CD4-positive, CD25-positive, alpha-beta regulatory T cell (primary cell): Measurements from ENCODE around the gene INCA1. TPM values are rescaled to one million over a fixed set of nuclear protein-coding genes. Genes with fewer than 3 reads are reported as not detected.
A peak's percentile ranks its signal among the peaks of the same experiment; 100 is the strongest.

Experiments used
- ATAC-seq, 2 donors: fragments of 150-1000 bp; cut with Tn5 transposase; one replicate each; pipeline ENCODE4 v1.10.0; 2021; ENCODE audit warnings: low read depth in 2 of 2, moderate number of reproducible peaks in 2 of 2, moderate library complexity in 1 of 2
- DNase-seq, 3 donors: peaks; one replicate each; pipeline versions ENCODE4 v3.0.0 to v3.0.0-alpha.2; 2012 to 2022; ENCODE audit warnings: mixed read lengths in 1 of 3
- H3K27ac ChIP-seq: one replicate; pipeline ENCODE4 v1.7.0; 2013; ENCODE audit warnings: mild to moderate bottlenecking, low read length; ENCODE audit not compliant: insufficient read depth, poor library complexity, severe bottlenecking
- H3K27me3 ChIP-seq: one replicate; pipeline ENCODE4 v1.7.0; 2013; ENCODE audit warnings: low read length; ENCODE audit not compliant: control insufficient read depth, insufficient read depth
- H3K36me3 ChIP-seq: one replicate; pipeline ENCODE4 v1.7.0; 2013; ENCODE audit warnings: mild to moderate bottlenecking, low read length, moderate library complexity; ENCODE audit not compliant: control insufficient read depth, insufficient read depth
- H3K4me1 ChIP-seq: 2 replicates; pipeline ENCODE4 v1.7.0; 2013; ENCODE audit warnings: mild to moderate bottlenecking, low read length; ENCODE audit not compliant: insufficient read depth, control insufficient read depth, poor library complexity, severe bottlenecking
- H3K4me3 ChIP-seq: one replicate; pipeline ENCODE4 v1.7.0; 2013; ENCODE audit warnings: low read depth, mild to moderate bottlenecking, low read length, moderate library complexity
- H3K9me3 ChIP-seq, 2 experiments: 1 replicate in 1 of 2; 2 replicates in 1 of 2; pipeline ENCODE4 v1.7.0; 2013; ENCODE audit warnings: low read length in 2 of 2, mild to moderate bottlenecking in 1 of 2, moderate library complexity in 1 of 2; ENCODE audit not compliant: control insufficient read depth in 2 of 2
- H3K27ac Mint-ChIP-seq, 3 donors: one replicate each; pipeline ENCODE4 v1.8.0; 2020 to 2022; ENCODE audit warnings: mild to moderate bottlenecking in 3 of 3, mixed read lengths in 3 of 3, moderate library complexity in 2 of 3
- H3K27me3 Mint-ChIP-seq: one replicate; pipeline ENCODE4 v1.8.0; 2022; ENCODE audit warnings: mild to moderate bottlenecking, mixed read lengths
- H3K36me3 Mint-ChIP-seq: one replicate; pipeline ENCODE4 v1.8.0; 2020; ENCODE audit warnings: mixed read lengths
- H3K4me1 Mint-ChIP-seq, 4 donors: one replicate each; pipeline ENCODE4 v1.8.0; 2020 to 2022; ENCODE audit warnings: mixed read lengths in 4 of 4, mild to moderate bottlenecking in 1 of 4
- H3K4me3 Mint-ChIP-seq, 4 donors: one replicate each; pipeline ENCODE4 v1.8.0; 2020 to 2022; ENCODE audit warnings: mild to moderate bottlenecking in 4 of 4, mixed read lengths in 4 of 4, moderate library complexity in 3 of 4
- H3K9me3 Mint-ChIP-seq, 7 donors: one replicate each; pipeline ENCODE4 v1.8.0; 2020 to 2022; ENCODE audit warnings: mixed read lengths in 7 of 7, mild to moderate bottlenecking in 3 of 7, moderate library complexity in 2 of 7
- polyA plus RNA-seq, 4 donors: library from polyadenylated mRNA; unstranded; fragments of 300-500 nt; fragmentation: Illumina TruSeq; gene quantifications; one replicate each; pipeline ENCODE4 v1.2.3, GENCODE V29; 2021
- total RNA-seq: library from RNA; stranded (reverse); gene quantifications from one replicate; pipeline ENCODE4 v1.2.3, GENCODE V29; 2022

INCA1 gene
- total and polyA plus RNA-seq, 5 donors from 2014 or later, result 0.99 TPM; not detected in 4

- ATAC-seq (no peak), DNase-seq (no peak)
- no peaks in the 10 kb centered on the region for H3K27me3 ChIP-seq
- Mint-ChIP-seq H3K4me1 (peaks cover 6 to 27% (median 22%) of the 10 kb centered on the region in 4 donors), H3K36me3 (peaks cover 29% of the 10 kb centered on the region), H3K9me3 (no peaks in the 10 kb centered on the region), H3K27ac (peak overlapping the region in 1 of 3 donors; percentile 96), H3K27me3 (no peaks in the 10 kb centered on the region), H3K4me3 (no peak overlapping the region)
- no peaks in the 10 kb centered on the region for H3K9me3 ChIP-seq
- H3K36me3 ChIP-seq, result peaks cover 20% of the 10 kb centered on the region
- H3K27ac ChIP-seq, result peak overlapping the region; percentile 88
- peaks cover 31% of the 10 kb centered on the region for H3K4me1 ChIP-seq
- H3K4me3 ChIP-seq, result peak overlapping the region; percentile 69
Observed at GRCh38 chr17:4968486-4969046, 28.8 kb downstream of the INCA1 start.

- Histone ChIP-seq H3K9me3 (no peaks in the 10 kb centered on the region), H3K27me3 (no peaks in the 10 kb centered on the region), H3K36me3 (peaks cover 12% of the 10 kb centered on the region), H3K27ac (peak within 1 kb of the TSS; percentile 88), H3K4me3 (peak within 1 kb of the TSS; percentile 90), H3K4me1 (peaks cover 31% of the 10 kb centered on the region)
- no peaks in the 10 kb centered on the region for H3K27me3 Mint-ChIP-seq
- ATAC-seq (peak; percentile 62 to 64), DNase-seq (peak; percentile 87 to 99 (median 97))
- peak within 1 kb of the TSS in 2 of 3 donors; percentile 43 to 53 for H3K27ac Mint-ChIP-seq
- H3K4me1 Mint-ChIP-seq, result peaks cover 6 to 27% (median 23%) of the 10 kb centered on the region in 4 donors
- H3K9me3 Mint-ChIP-seq, result no peaks in the 10 kb centered on the region
- no peak within 1 kb of the TSS for H3K4me3 Mint-ChIP-seq
- H3K36me3 Mint-ChIP-seq, result peaks cover 28% of the 10 kb centered on the region
Observed at GRCh38 chr17:4967539-4968485, 29.5 kb downstream of the INCA1 start, which contains the start of gene SPAG7. SPAG7 (minus strand) TSS chr17:4967817; CDS start chr17:4967804, 13 bp downstream.

GRCh38 chr17:4966844-4967538 is 30.3 kb downstream of the INCA1 start:
- peak; percentile 88 to 90 for ATAC-seq
- Mint-ChIP-seq H3K4me1 (peaks cover 6 to 27% (median 23%) of the 10 kb centered on the region in 4 donors), H3K36me3 (peaks cover 25% of the 10 kb centered on the region), H3K27me3 (no peaks in the 10 kb centered on the region), H3K27ac (peak overlapping the region in 1 of 3 donors; percentile 53), H3K4me3 (no peak overlapping the region), H3K9me3 (no peaks in the 10 kb centered on the region)
- Histone ChIP-seq H3K4me3 (peak overlapping the region; percentile 90), H3K27me3 (no peaks in the 10 kb centered on the region), H3K9me3 (no peaks in the 10 kb centered on the region), H3K4me1 (peaks cover 31% of the 10 kb centered on the region), H3K36me3 (peaks cover 7% of the 10 kb centered on the region), H3K27ac (peak overlapping the region; percentile 88)
- DNase-seq, result peak; percentile 88 to 99 (median 95)

GRCh38 chr17:4965311-4965986 is 31.9 kb downstream of the INCA1 start:
- peak overlapping the region; percentile 41 to 67 (median 66) for H3K4me3 Mint-ChIP-seq

DNA sequence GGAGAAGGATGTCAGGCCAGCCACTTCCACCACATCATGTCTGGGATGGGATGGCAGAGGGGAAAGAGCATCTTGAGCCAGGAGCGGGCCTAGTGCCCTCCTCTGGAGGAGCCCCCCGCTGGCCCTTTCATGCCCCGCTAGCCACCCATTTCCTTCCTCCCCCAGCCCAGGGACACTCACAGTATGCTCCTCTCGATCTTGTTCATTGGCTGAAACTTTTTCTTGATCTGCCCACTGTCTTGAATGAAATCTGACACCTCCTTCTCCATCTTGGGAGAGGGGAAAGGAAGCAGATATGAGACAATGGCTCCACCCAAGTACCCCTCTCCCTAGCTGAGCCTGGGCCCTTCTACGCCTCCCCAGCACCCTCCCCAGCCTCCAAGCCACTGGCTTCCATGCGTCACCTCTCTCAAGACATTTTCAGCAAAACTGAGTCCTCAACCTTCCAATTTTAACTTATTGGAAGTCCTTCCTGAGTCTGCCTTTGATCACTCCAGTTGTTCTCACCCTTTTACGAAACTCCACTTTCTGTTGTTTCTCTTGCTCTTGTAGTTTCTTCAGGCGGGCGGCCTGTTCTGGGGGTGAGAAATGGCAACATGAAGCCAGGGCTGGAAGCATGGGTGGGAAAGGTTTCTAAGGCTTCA is 36.9 kb downstream of the INCA1 start:
- ATAC-seq, result no peak

More at GRCh38 chr17:4965311-4965986, 31.9 kb downstream of the INCA1 start:
- DNase-seq (no peak), ATAC-seq (no peak)
- Histone ChIP-seq H3K27me3 (no peaks in the 10 kb centered on the region), H3K36me3 (peaks cover 7% of the 10 kb centered on the region), H3K9me3 (no peaks in the 10 kb centered on the region), H3K4me1 (peaks cover 31% of the 10 kb centered on the region), H3K27ac (no peak overlapping the region), H3K4me3 (no peak overlapping the region)
- Mint-ChIP-seq H3K9me3 (no peaks in the 10 kb centered on the region), H3K27ac (peak overlapping the region in 2 of 3 donors; percentile 7 to 26), H3K27me3 (no peaks in the 10 kb centered on the region), H3K36me3 (peaks cover 17% of the 10 kb centered on the region), H3K4me1 (peaks cover 10 to 25% (median 19%) of the 10 kb centered on the region in 4 donors)

GRCh38 chr17:4959261-4959965 is 37.9 kb downstream of the INCA1 start:
- no peak overlapping the region for H3K27ac Mint-ChIP-seq
- Histone ChIP-seq H3K4me1 (no peaks in the 10 kb centered on the region), H3K9me3 (no peaks in the 10 kb centered on the region), H3K27ac (no peak overlapping the region), H3K27me3 (no peaks in the 10 kb centered on the region), H3K36me3 (peaks cover 19% of the 10 kb centered on the region), H3K4me3 (no peak overlapping the region)
- peaks cover 12% of the 10 kb centered on the region for H3K36me3 Mint-ChIP-seq
- peaks cover 0 to 14% (median 8%) of the 10 kb centered on the region in 4 donors for H3K4me1 Mint-ChIP-seq
- no peaks in the 10 kb centered on the region for H3K27me3 Mint-ChIP-seq
- no peak overlapping the region for H3K4me3 Mint-ChIP-seq
- H3K9me3 Mint-ChIP-seq, result no peaks in the 10 kb centered on the region
- ATAC-seq, result no peak
- DNase-seq, result no peak

More for the DNA sequence above, 36.9 kb downstream of the INCA1 start:
- Mint-ChIP-seq H3K36me3 (peaks cover 16% of the 10 kb centered on the region), H3K4me1 (peaks cover 3 to 18% (median 10%) of the 10 kb centered on the region in 4 donors), H3K27ac (peak overlapping the region in 1 of 3 donors; percentile 15), H3K9me3 (no peaks in the 10 kb centered on the region), H3K27me3 (no peaks in the 10 kb centered on the region), H3K4me3 (no peak overlapping the region)
- Histone ChIP-seq H3K4me1 (no peaks in the 10 kb centered on the region), H3K4me3 (no peak overlapping the region), H3K27me3 (no peaks in the 10 kb centered on the region), H3K27ac (no peak overlapping the region), H3K36me3 (peaks cover 19% of the 10 kb centered on the region), H3K9me3 (no peaks in the 10 kb centered on the region)
- DNase-seq, result no peak
